Mesenchymal stem cell (in vitro differentiated cells and primary cell): ENCODE data around the gene OR2T10.

Experiments used
- DNase-seq: peaks from one replicate; pipeline ENCODE4 v3.0.0-alpha.2; 2013
- H2AFZ ChIP-seq: one replicate; pipeline ENCODE4 v1.6.1; 2013; ENCODE audit warnings: low read depth, mild to moderate bottlenecking, control low read depth, inconsistent platforms, low read length, moderate library complexity
- H2AK5ac ChIP-seq: 2 replicates; pipeline ENCODE4 v1.6.1; 2013; ENCODE audit warnings: low read length, moderate library complexity, mild to moderate bottlenecking, inconsistent platforms; ENCODE audit not compliant: severe bottlenecking
- H2BK120ac ChIP-seq: one replicate; pipeline ENCODE4 v1.6.1; 2013; ENCODE audit warnings: low read depth, mild to moderate bottlenecking, inconsistent platforms, low read length, moderate library complexity
- H2BK12ac ChIP-seq, 2 experiments: one replicate each; pipeline ENCODE4 v1.6.1; 2013; ENCODE audit warnings: inconsistent platforms in 2 of 2, low read length in 2 of 2, mild to moderate bottlenecking in 2 of 2, moderate library complexity in 2 of 2, control low read depth in 1 of 2
- H2BK15ac ChIP-seq: one replicate; pipeline ENCODE4 v1.6.1; 2013; ENCODE audit warnings: mild to moderate bottlenecking, low read depth, inconsistent platforms; ENCODE audit not compliant: poor library complexity, severe bottlenecking
- H2BK5ac ChIP-seq: 2 replicates; pipeline ENCODE4 v1.6.1; 2013; ENCODE audit warnings: low read depth, mild to moderate bottlenecking, low read length, control low read depth, inconsistent platforms; ENCODE audit not compliant: poor library complexity, severe bottlenecking
- H3K14ac ChIP-seq, 2 experiments: one replicate each; pipeline ENCODE4 v1.6.1; 2013; ENCODE audit warnings: inconsistent platforms in 2 of 2, low read length in 2 of 2, control low read depth in 1 of 2, mild to moderate bottlenecking in 1 of 2, moderate library complexity in 1 of 2
- H3K18ac ChIP-seq, 2 experiments: one replicate each; pipeline ENCODE4 v1.6.1; 2013; ENCODE audit warnings: inconsistent platforms in 2 of 2, low read length in 2 of 2, control low read depth in 1 of 2, low read depth in 1 of 2, mild to moderate bottlenecking in 1 of 2
- H3K23ac ChIP-seq, 2 experiments: one replicate each; pipeline ENCODE4 v1.6.1; 2013; ENCODE audit warnings: inconsistent platforms in 2 of 2, low read length in 2 of 2, mild to moderate bottlenecking in 2 of 2, moderate library complexity in 2 of 2, control low read depth in 1 of 2
- H3K27ac ChIP-seq: 2 replicates; pipeline ENCODE4 v1.5.1; 2013; ENCODE audit warnings: mild to moderate bottlenecking, moderate library complexity, low read length, control low read depth, inconsistent platforms; ENCODE audit not compliant: poor library complexity, severe bottlenecking
- H3K27me3 ChIP-seq, 2 experiments: 2 replicates each; pipeline versions ENCODE4 v1.6.1 to v1.7.0; 2013; ENCODE audit warnings: low read length in 2 of 2, mild to moderate bottlenecking in 2 of 2, moderate library complexity in 2 of 2, control low read depth in 1 of 2, inconsistent platforms in 1 of 2; ENCODE audit not compliant: control insufficient read depth in 1 of 2, insufficient read depth in 1 of 2
- H3K36me3 ChIP-seq, 2 experiments: 2 replicates each; pipeline versions ENCODE4 v1.6.1 to v1.7.0; 2013; ENCODE audit warnings: low read length in 2 of 2, control low read depth in 1 of 2, inconsistent platforms in 1 of 2, low read depth in 1 of 2, mild to moderate bottlenecking in 1 of 2; ENCODE audit not compliant: insufficient read depth in 2 of 2, control insufficient read depth in 1 of 2
- H3K4ac ChIP-seq, 2 experiments: one replicate each; pipeline ENCODE4 v1.6.1; 2013; ENCODE audit warnings: inconsistent platforms in 2 of 2, low read length in 2 of 2, mild to moderate bottlenecking in 2 of 2, moderate library complexity in 2 of 2, control low read depth in 1 of 2, low read depth in 1 of 2
- H3K4me1 ChIP-seq: 2 replicates; pipeline ENCODE4 v1.6.1; 2013; ENCODE audit warnings: low read depth, low read length, control low read depth; ENCODE audit not compliant: control insufficient read depth, insufficient read depth
- H3K4me2 ChIP-seq: 2 replicates; pipeline ENCODE4 v1.6.1; 2013; ENCODE audit warnings: low read length, mild to moderate bottlenecking, inconsistent platforms; ENCODE audit not compliant: poor library complexity, severe bottlenecking
- H3K4me3 ChIP-seq, 2 experiments: 2 replicates each; pipeline versions ENCODE4 v1.5.1 to v1.7.0; 2013; ENCODE audit warnings: low read length in 2 of 2, mild to moderate bottlenecking in 2 of 2, control low read depth in 1 of 2, low read depth in 1 of 2; ENCODE audit not compliant: insufficient read depth in 1 of 2
- H3K79me1 ChIP-seq: replicated peaks from 2 replicates; pipeline ENCODE4 v1.6.1; 2013; ENCODE audit warnings: mild to moderate bottlenecking, control low read depth, low read length, inconsistent platforms; ENCODE audit not compliant: poor library complexity, severe bottlenecking
- H3K9ac ChIP-seq: 2 replicates; pipeline ENCODE4 v1.7.0; 2013; ENCODE audit warnings: mild to moderate bottlenecking, low read length, moderate library complexity
- H3K9me3 ChIP-seq: 2 replicates; pipeline ENCODE4 v1.7.0; 2013; ENCODE audit warnings: mild to moderate bottlenecking, low read length; ENCODE audit not compliant: control insufficient read depth
- H4K8ac ChIP-seq: one replicate; pipeline ENCODE4 v1.6.1; 2013; ENCODE audit warnings: inconsistent platforms, mild to moderate bottlenecking, low read length, moderate library complexity
- H4K91ac ChIP-seq: one replicate; pipeline ENCODE4 v1.6.1; 2013; ENCODE audit warnings: mild to moderate bottlenecking, low read length, inconsistent platforms
- WGBS: methylation state at CpG from one replicate; pipeline ENCODE4 v1.1.7; 2013; ENCODE audit warnings: mixed read lengths; 5-methylcytosine and 5-hydroxymethylcytosine counted together

Gene OR2T10

GRCh38 chr1:248599396-248599795 is 1.9 kb upstream of the OR2T10 start:
- no peak overlapping the region for H3K27ac ChIP-seq
- H2BK5ac ChIP-seq: no peak overlapping the region
- H3K9ac ChIP-seq: no peak overlapping the region
- H3K9me3 ChIP-seq: peaks cover 3% of the 10 kb centered on the region
- H3K79me1 ChIP-seq: no peaks in the 10 kb centered on the region
- no peak overlapping the region for H2BK12ac ChIP-seq
- no peaks in the 10 kb centered on the region for H3K27me3 ChIP-seq
- 83% methylated on average over 7 of the region's 8 CpGs for WGBS
- no peak overlapping the region for H3K18ac ChIP-seq
- no peak overlapping the region for H3K4ac ChIP-seq
- no peak overlapping the region for H4K91ac ChIP-seq
- no peak overlapping the region for H2BK120ac ChIP-seq
- H3K4me3 ChIP-seq: no peak overlapping the region
- no peak overlapping the region for H2AFZ ChIP-seq
- no peak for DNase-seq
- no peak overlapping the region for H3K14ac ChIP-seq
- no peaks in the 10 kb centered on the region for H3K4me1 ChIP-seq
- no peak overlapping the region for H2BK15ac ChIP-seq
- no peak overlapping the region for H3K4me2 ChIP-seq
- H3K36me3 ChIP-seq: no peaks in the 10 kb centered on the region
- no peak overlapping the region for H2AK5ac ChIP-seq
- no peak overlapping the region for H4K8ac ChIP-seq
- H3K23ac ChIP-seq: no peak overlapping the region

GRCh38 chr1:248596615-248597014 is 885 bp downstream of the OR2T10 start:
- Histone ChIP-seq H2BK5ac (no peak overlapping the region), H3K9me3 (peaks cover 6% of the 10 kb centered on the region), H2AFZ (no peak overlapping the region), H3K4me2 (no peak overlapping the region), H3K4me1 (no peaks in the 10 kb centered on the region), H3K36me3 (no peaks in the 10 kb centered on the region), H4K91ac (no peak overlapping the region), H3K4ac (no peak overlapping the region), H2BK120ac (no peak overlapping the region), H2BK15ac (no peak overlapping the region), H2AK5ac (no peak overlapping the region), H4K8ac (no peak overlapping the region), H3K79me1 (no peaks in the 10 kb centered on the region), H3K23ac (no peak overlapping the region), H3K27ac (no peak overlapping the region), H3K27me3 (no peaks in the 10 kb centered on the region), H2BK12ac (no peak overlapping the region), H3K14ac (no peak overlapping the region), H3K18ac (no peak overlapping the region), H3K4me3 (no peak overlapping the region), H3K9ac (no peak overlapping the region)
- 83% methylated on average over 2 of the region's 2 CpGs for WGBS
- DNase-seq: no peak

- no peak overlapping the region for H4K91ac ChIP-seq
- no peak overlapping the region for H3K4me3 ChIP-seq
- no peak overlapping the region for H3K18ac ChIP-seq
- no peak overlapping the region for H2BK120ac ChIP-seq
- H4K8ac ChIP-seq: no peak overlapping the region
- no peaks in the 10 kb centered on the region for H3K27me3 ChIP-seq
- no peak overlapping the region for H3K14ac ChIP-seq
- no peak overlapping the region for H2AK5ac ChIP-seq
- H3K27ac ChIP-seq: no peak overlapping the region
- H2BK5ac ChIP-seq: no peak overlapping the region
- no peak overlapping the region for H3K4me2 ChIP-seq
- H3K9ac ChIP-seq: no peak overlapping the region
- no peak overlapping the region for H2BK15ac ChIP-seq
- no peak overlapping the region for H3K4ac ChIP-seq
- DNase-seq: no peak
- no peaks in the 10 kb centered on the region for H3K4me1 ChIP-seq
- no peak overlapping the region for H2AFZ ChIP-seq
- H3K23ac ChIP-seq: no peak overlapping the region
- 68% methylated on average over 5 of the region's 5 CpGs for WGBS
- no peaks in the 10 kb centered on the region for H3K79me1 ChIP-seq
- H3K36me3 ChIP-seq: no peaks in the 10 kb centered on the region
- H3K9me3 ChIP-seq: peaks cover 12% of the 10 kb centered on the region
- H2BK12ac ChIP-seq: no peak overlapping the region
Measured at GRCh38 chr1:248593226-248593625, 4.3 kb downstream of the OR2T10 start.

- Histone ChIP-seq H3K4me1 (no peaks in the 10 kb centered on the region), H3K14ac (no peak overlapping the region), H3K79me1 (no peaks in the 10 kb centered on the region), H3K4me3 (no peak overlapping the region), H2BK15ac (no peak overlapping the region), H2BK12ac (no peak overlapping the region), H3K9me3 (peaks cover 12% of the 10 kb centered on the region), H3K4ac (no peak overlapping the region), H2AK5ac (no peak overlapping the region), H4K8ac (no peak overlapping the region), H3K27me3 (no peaks in the 10 kb centered on the region), H2AFZ (no peak overlapping the region), H3K18ac (no peak overlapping the region), H2BK120ac (no peak overlapping the region), H2BK5ac (no peak overlapping the region), H3K23ac (no peak overlapping the region), H3K4me2 (no peak overlapping the region), H3K9ac (no peak overlapping the region), H4K91ac (no peak overlapping the region), H3K27ac (no peak overlapping the region), H3K36me3 (no peaks in the 10 kb centered on the region)
- WGBS: 60% methylated on average over 1 of the region's 1 CpG
- no peak for DNase-seq
Measured at GRCh38 chr1:248592655-248593054, 4.8 kb downstream of the OR2T10 start.
